CD4-positive, alpha-beta T cell (primary cell): ENCODE measurements around the gene ZNF423. TPM values are rescaled to one million over a fixed set of nuclear protein-coding genes. Genes with fewer than 3 reads are reported as not detected.

Experiments used
- ATAC-seq: fragments of 200-7000 bp; cut with Tn5 transposase; one replicate; pipeline ENCODE4 v1.10.0; 2022; ENCODE audit warnings: mild to moderate bottlenecking; ENCODE audit not compliant: poor library complexity
- CTCF ChIA-PET: fragments of 350-600 bp; sonication (Branson Sonifier 250); formaldehyde crosslinking; loops from one replicate; lab custom pipeline; 2021; ENCODE audit warnings: antibody characterized with exemption, inconsistent platforms; lab: Charles Lee
- POLR2A ChIA-PET: fragments of 350-600 bp; sonication (Branson Sonifier 250); formaldehyde crosslinking; loops from one replicate; lab custom pipeline; 2021; ENCODE audit warnings: antibody characterized with exemption, inconsistent platforms; lab: Charles Lee
- DNase-seq, 14 experiments: peaks; one replicate each; pipeline ENCODE4 v3.0.0-alpha.2; 2013 to 2020; ENCODE audit warnings: mixed read lengths in 2 of 14
- H3K27ac ChIP-seq, 2 donors: one replicate each; pipeline versions ENCODE4 v1.5.1 to v1.7.0; 2013; ENCODE audit warnings: low read length in 2 of 2, low read depth in 1 of 2, mild to moderate bottlenecking in 1 of 2
- H3K27me3 ChIP-seq, 2 experiments: 1 replicate in 1 of 2; 2 replicates in 1 of 2; pipeline versions ENCODE4 v1.6.1 to v1.7.0; 2013; ENCODE audit warnings: low read length in 2 of 2, control low read depth in 1 of 2, mild to moderate bottlenecking in 1 of 2, moderate library complexity in 1 of 2; ENCODE audit not compliant: insufficient read depth in 2 of 2, control insufficient read depth in 1 of 2
- H3K36me3 ChIP-seq: one replicate; pipeline ENCODE4 v1.6.1; 2013; ENCODE audit warnings: low read length, control low read depth; ENCODE audit not compliant: insufficient read depth
- H3K4me1 ChIP-seq: one replicate; pipeline ENCODE4 v1.6.1; 2013; ENCODE audit warnings: low read length, control low read depth; ENCODE audit not compliant: insufficient read depth
- H3K4me3 ChIP-seq: one replicate; pipeline ENCODE4 v1.5.1; 2013; ENCODE audit warnings: mild to moderate bottlenecking, low read length, moderate library complexity
- H3K9me3 ChIP-seq, 2 experiments: 1 replicate in 1 of 2; 2 replicates in 1 of 2; pipeline versions ENCODE4 v1.6.1 to v1.7.0; 2013; ENCODE audit warnings: low read length in 2 of 2, mild to moderate bottlenecking in 2 of 2, control low read depth in 1 of 2, moderate library complexity in 1 of 2; ENCODE audit not compliant: control insufficient read depth in 1 of 2, insufficient read depth in 1 of 2
- H3K27ac Mint-ChIP-seq: one replicate; pipeline ENCODE4 v1.8.0; 2020; ENCODE audit warnings: mixed read lengths
- H3K27me3 Mint-ChIP-seq: one replicate; pipeline ENCODE4 v1.8.0; 2021; ENCODE audit warnings: mixed read lengths
- H3K36me3 Mint-ChIP-seq: one replicate; pipeline ENCODE4 v1.8.0; 2021; ENCODE audit warnings: low read depth, mixed read lengths
- H3K4me1 Mint-ChIP-seq: one replicate; pipeline ENCODE4 v1.8.0; 2021; ENCODE audit warnings: low read depth, mixed read lengths
- H3K4me3 Mint-ChIP-seq: one replicate; pipeline ENCODE4 v1.8.0; 2020; ENCODE audit warnings: mild to moderate bottlenecking, mixed read lengths
- H3K9me3 Mint-ChIP-seq: one replicate; pipeline ENCODE4 v1.8.0; 2020; ENCODE audit warnings: mixed read lengths
- intact Hi-C, 2 experiments: fragments of 100-400 bp; cut with DNase I in 1 of 2; cut with micrococcal nuclease in 1 of 2; formaldehyde crosslinking; loops; one replicate each; pipeline versions ENCODE4 v1.15.1 to v1.9.0; 2023 to 2025; cut with DNase I, micrococcal nuclease
- total RNA-seq, 174 experiments: library from RNA in 2 of 174; stranded (reverse) in 2 of 174; gene quantifications; one replicate each; pipeline ENCODE4 v1.2.3 and lab custom pipeline; 2021 to 2026
- TF ChIP-seq, protein P1 (sequence below): fragments of 200-600 bp; IDR thresholded peaks from one replicate; pipeline ENCODE4 v1.8.0; 2022; ENCODE audit warnings: antibody characterized with exemption, mild to moderate bottlenecking

The ZNF423 gene
- total RNA-seq, 2 experiments from 2014 or later, result not detected

DNA sequence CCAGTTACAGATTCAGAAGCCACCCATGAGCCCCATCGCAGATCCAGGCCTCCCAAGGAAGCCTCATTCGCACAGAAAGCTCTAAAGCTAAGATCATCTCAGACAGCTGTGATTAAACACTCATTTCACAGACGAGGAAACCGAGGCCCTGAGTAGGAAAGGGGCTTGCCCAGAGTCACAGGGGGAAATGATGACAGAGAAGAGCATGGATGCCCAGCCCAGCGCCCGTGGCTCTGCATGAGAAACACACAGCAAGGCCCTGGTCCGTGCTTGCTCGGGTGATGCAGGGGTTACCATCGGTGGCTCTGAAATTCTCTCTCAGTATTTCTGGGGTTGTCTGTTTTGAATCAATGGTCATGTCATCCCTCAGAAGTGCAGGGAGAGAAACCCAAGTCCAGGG, 372.7 kb downstream of the ZNF423 start:
- H3K9me3 Mint-ChIP-seq, result no peaks in the 10 kb centered on the region
- Histone ChIP-seq H3K36me3 (no peaks in the 10 kb centered on the region), H3K4me1 (peaks cover 9% of the 10 kb centered on the region), H3K4me3 (no peak overlapping the region), H3K27ac (no peak overlapping the region), H3K9me3 (no peaks in the 10 kb centered on the region), H3K27me3 (peaks cover 0 to 4% of the 10 kb centered on the region in 2 experiments)
- TF ChIP-seq, protein P1, sequence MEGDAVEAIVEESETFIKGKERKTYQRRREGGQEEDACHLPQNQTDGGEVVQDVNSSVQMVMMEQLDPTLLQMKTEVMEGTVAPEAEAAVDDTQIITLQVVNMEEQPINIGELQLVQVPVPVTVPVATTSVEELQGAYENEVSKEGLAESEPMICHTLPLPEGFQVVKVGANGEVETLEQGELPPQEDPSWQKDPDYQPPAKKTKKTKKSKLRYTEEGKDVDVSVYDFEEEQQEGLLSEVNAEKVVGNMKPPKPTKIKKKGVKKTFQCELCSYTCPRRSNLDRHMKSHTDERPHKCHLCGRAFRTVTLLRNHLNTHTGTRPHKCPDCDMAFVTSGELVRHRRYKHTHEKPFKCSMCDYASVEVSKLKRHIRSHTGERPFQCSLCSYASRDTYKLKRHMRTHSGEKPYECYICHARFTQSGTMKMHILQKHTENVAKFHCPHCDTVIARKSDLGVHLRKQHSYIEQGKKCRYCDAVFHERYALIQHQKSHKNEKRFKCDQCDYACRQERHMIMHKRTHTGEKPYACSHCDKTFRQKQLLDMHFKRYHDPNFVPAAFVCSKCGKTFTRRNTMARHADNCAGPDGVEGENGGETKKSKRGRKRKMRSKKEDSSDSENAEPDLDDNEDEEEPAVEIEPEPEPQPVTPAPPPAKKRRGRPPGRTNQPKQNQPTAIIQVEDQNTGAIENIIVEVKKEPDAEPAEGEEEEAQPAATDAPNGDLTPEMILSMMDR, result no peak
- no peak overlapping the region for H3K27ac Mint-ChIP-seq
- no peak for ATAC-seq
- no peak overlapping the region for H3K4me3 Mint-ChIP-seq
- H3K36me3 Mint-ChIP-seq, result no peaks in the 10 kb centered on the region
- no peaks in the 10 kb centered on the region for H3K4me1 Mint-ChIP-seq
- DNase-seq, result peak in 1 of 14 experiments; percentile 15
- H3K27me3 Mint-ChIP-seq, result no peaks in the 10 kb centered on the region
- intact Hi-C loops, result no loop called here
- ChIA-PET POLR2A (interaction anchor here (0.8 kb wide), 1 partner anchor 12 kb away, joined by 3 read pairs; no protein-coding TSS in a partner anchor), CTCF (no interaction called here)

DNA sequence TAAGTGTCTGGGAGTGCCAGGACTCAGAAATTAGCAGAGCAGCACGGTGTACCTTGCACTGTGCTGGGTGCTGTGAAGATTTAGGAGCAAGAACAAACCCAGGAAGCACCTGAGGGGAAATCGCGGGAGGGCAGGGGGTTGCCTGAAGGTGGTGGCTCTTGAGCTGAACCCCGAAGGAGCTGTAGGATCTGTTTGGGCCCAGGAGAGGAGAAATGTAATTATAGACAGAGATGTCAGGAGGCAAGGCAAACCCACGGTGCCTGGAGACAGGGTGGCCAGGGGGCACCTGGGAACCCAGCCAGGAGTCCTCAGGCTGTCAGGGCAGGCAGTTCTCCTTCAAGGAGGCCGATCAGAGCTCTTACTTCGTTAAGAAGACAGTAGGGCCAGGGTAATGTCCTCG, 373.2 kb downstream of the ZNF423 start:
- H3K27ac Mint-ChIP-seq, result no peak overlapping the region
- no peaks in the 10 kb centered on the region for H3K36me3 ChIP-seq

DNA sequence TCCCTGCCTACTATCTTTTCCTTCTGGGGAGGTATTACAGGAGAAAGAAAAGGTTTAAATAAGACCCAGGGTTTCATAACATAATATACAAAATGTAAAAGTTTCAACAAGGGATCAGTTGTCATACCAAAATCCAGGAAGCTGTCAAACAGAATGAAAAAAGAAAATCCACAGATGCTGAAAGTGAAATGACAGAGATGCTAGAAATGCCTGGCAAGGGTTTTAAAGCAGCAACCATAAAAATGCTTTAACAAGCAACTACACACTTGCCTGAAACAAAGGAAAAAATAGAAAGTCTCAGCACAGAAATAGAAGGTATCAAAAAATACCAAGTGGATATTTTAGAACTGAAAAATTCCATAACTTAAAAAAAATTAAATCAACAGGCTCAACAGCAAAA, 377.3 kb downstream of the ZNF423 start:
- ATAC-seq, result no peak
- H3K27ac ChIP-seq, result no peak overlapping the region
- no peak for DNase-seq
- H3K27ac Mint-ChIP-seq, result no peak overlapping the region
- ChIA-PET POLR2A (no interaction called here), CTCF (no interaction called here)
- no peak overlapping the region for H3K4me3 Mint-ChIP-seq
- TF ChIP-seq, protein P1, result no peak
- intact Hi-C loops, result no loop called here
- H3K36me3 Mint-ChIP-seq, result no peaks in the 10 kb centered on the region
- H3K4me1 ChIP-seq, result peaks cover 3% of the 10 kb centered on the region
- H3K27me3 Mint-ChIP-seq, result no peaks in the 10 kb centered on the region
- no peaks in the 10 kb centered on the region for H3K4me1 Mint-ChIP-seq
- no peaks in the 10 kb centered on the region for H3K27me3 ChIP-seq
- no peaks in the 10 kb centered on the region for H3K9me3 ChIP-seq
- H3K36me3 ChIP-seq, result no peaks in the 10 kb centered on the region
- H3K4me3 ChIP-seq, result no peak overlapping the region
- no peaks in the 10 kb centered on the region for H3K9me3 Mint-ChIP-seq

More for the DNA sequence above, 373.2 kb downstream of the ZNF423 start:
- POLR2A ChIA-PET, result no interaction called here
- Histone ChIP-seq H3K27ac (no peak overlapping the region), H3K4me1 (peaks cover 9% of the 10 kb centered on the region), H3K27me3 (peaks cover 0 to 4% of the 10 kb centered on the region in 2 experiments), H3K4me3 (no peak overlapping the region), H3K9me3 (no peaks in the 10 kb centered on the region)
- H3K36me3 Mint-ChIP-seq, result no peaks in the 10 kb centered on the region
- no peak overlapping the region for H3K4me3 Mint-ChIP-seq
- no peaks in the 10 kb centered on the region for H3K4me1 Mint-ChIP-seq
- CTCF ChIA-PET, result no interaction called here
- H3K9me3 Mint-ChIP-seq, result no peaks in the 10 kb centered on the region
- intact Hi-C loops, result no loop called here
- TF ChIP-seq, protein P1, result no peak
- ATAC-seq, result no peak
- peak in 1 of 14 experiments; percentile 21 for DNase-seq
- no peaks in the 10 kb centered on the region for H3K27me3 Mint-ChIP-seq
